ENCODE data around the gene CD200R1. TPM values are rescaled to one million over a fixed set of nuclear protein-coding genes. Genes with fewer than 3 reads are reported as not detected.

Gene CD200R1
- total and polyA plus RNA-seq, 2 donors (not counting 1 experiment from before 2014, with no cell fraction given), result 0.17 to 1.1 TPM

- H3K4me3 ChIP-seq (replicated peaks in 1 of 4; ENCODE audit: control extremely low read depth in 1 of 4, insufficient read depth in 1 of 4, low read depth in 3 of 4, low read length in 4 of 4), result no peak overlapping the region
- H2AFZ ChIP-seq (ENCODE audit: low read length), result no peak overlapping the region
- DNase-seq (ENCODE audit: low read depth in 2 of 2), result no peak
- H3K4me1 ChIP-seq (ENCODE audit: control insufficient read depth, extremely low read depth, insufficient read depth, low read length), result no peaks in the 10 kb centered on the region
- H3K9ac ChIP-seq (ENCODE audit: insufficient read depth, low read length), result no peak overlapping the region
- H3K36me3 ChIP-seq (ENCODE audit: control insufficient read depth, insufficient read depth, low read length), result no peaks in the 10 kb centered on the region
- H3K9me3 ChIP-seq (ENCODE audit: control insufficient read depth, insufficient read depth, low read depth, low read length), result no peaks in the 10 kb centered on the region
- H3K27ac ChIP-seq (ENCODE audit: insufficient read depth, low read length), result no peak overlapping the region
- H3K27me3 ChIP-seq (ENCODE audit: control insufficient read depth, insufficient read depth, low read length), result no peaks in the 10 kb centered on the region
- TF ChIP-seq EZH2 (IDR thresholded peaks at IDR 0.05; ENCODE audit: low read length, missing control alignments), result no peak
- TF ChIP-seq, protein P1, sequence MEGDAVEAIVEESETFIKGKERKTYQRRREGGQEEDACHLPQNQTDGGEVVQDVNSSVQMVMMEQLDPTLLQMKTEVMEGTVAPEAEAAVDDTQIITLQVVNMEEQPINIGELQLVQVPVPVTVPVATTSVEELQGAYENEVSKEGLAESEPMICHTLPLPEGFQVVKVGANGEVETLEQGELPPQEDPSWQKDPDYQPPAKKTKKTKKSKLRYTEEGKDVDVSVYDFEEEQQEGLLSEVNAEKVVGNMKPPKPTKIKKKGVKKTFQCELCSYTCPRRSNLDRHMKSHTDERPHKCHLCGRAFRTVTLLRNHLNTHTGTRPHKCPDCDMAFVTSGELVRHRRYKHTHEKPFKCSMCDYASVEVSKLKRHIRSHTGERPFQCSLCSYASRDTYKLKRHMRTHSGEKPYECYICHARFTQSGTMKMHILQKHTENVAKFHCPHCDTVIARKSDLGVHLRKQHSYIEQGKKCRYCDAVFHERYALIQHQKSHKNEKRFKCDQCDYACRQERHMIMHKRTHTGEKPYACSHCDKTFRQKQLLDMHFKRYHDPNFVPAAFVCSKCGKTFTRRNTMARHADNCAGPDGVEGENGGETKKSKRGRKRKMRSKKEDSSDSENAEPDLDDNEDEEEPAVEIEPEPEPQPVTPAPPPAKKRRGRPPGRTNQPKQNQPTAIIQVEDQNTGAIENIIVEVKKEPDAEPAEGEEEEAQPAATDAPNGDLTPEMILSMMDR (conservative IDR thresholded peaks at IDR 0.05 in 1 of 2, IDR thresholded peaks at IDR 0.05 in 1 of 2; ENCODE audit: low read depth in 1 of 2, low read length in 2 of 2), result no peak
- no peaks in the 10 kb centered on the region for H3K79me2 ChIP-seq (ENCODE audit: control insufficient read depth, insufficient read depth, low read length)
- H4K20me1 ChIP-seq (ENCODE audit: control insufficient read depth, extremely low read depth, insufficient read depth, low read length), result no peaks in the 10 kb centered on the region
- H3K4me2 ChIP-seq (ENCODE audit: extremely low read depth, insufficient read depth, low read length), result no peak overlapping the region
Measured at GRCh38 chr3:112875561-112875960, 99.3 kb downstream of the CD200R1 start.

DNA sequence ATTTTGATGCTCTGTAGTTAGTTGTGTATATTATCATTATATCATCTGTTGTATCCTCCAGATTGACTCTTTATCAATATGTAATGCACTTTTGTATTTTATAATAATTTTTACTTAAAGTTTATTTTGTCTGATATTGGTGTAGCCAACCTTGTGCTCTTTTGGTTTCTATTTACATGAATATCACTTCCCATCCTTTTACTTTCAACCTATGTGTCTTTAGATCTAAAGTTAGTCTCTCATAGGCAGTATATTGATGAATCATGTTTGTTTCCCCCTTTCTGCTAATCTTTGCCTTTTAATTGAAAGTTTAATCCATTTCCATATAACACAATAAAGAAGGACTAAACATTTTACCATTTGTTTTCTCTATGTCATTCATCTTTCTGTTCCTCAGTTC, 100.2 kb downstream of the CD200R1 start:
- Histone ChIP-seq H3K4me1 (ENCODE audit: control insufficient read depth, extremely low read depth, insufficient read depth, low read length) (no peaks in the 10 kb centered on the region), H3K4me2 (ENCODE audit: extremely low read depth, insufficient read depth, low read length) (no peak overlapping the region), H3K27me3 (ENCODE audit: control insufficient read depth, insufficient read depth, low read length) (no peaks in the 10 kb centered on the region), H3K4me3 (replicated peaks in 1 of 4; ENCODE audit: control extremely low read depth in 1 of 4, insufficient read depth in 1 of 4, low read depth in 3 of 4, low read length in 4 of 4) (no peak overlapping the region), H4K20me1 (ENCODE audit: control insufficient read depth, extremely low read depth, insufficient read depth, low read length) (no peaks in the 10 kb centered on the region), H3K9ac (ENCODE audit: insufficient read depth, low read length) (no peak overlapping the region), H3K9me3 (ENCODE audit: control insufficient read depth, insufficient read depth, low read depth, low read length) (no peaks in the 10 kb centered on the region), H2AFZ (ENCODE audit: low read length) (no peak overlapping the region), H3K27ac (ENCODE audit: insufficient read depth, low read length) (no peak overlapping the region), H3K79me2 (ENCODE audit: control insufficient read depth, insufficient read depth, low read length) (no peaks in the 10 kb centered on the region), H3K36me3 (ENCODE audit: control insufficient read depth, insufficient read depth, low read length) (no peaks in the 10 kb centered on the region)
- no peak for DNase-seq (ENCODE audit: low read depth in 2 of 2)
- no peak for TF ChIP-seq EZH2 (IDR thresholded peaks at IDR 0.05; ENCODE audit: low read length, missing control alignments)
- TF ChIP-seq, protein P1 (conservative IDR thresholded peaks at IDR 0.05 in 1 of 2, IDR thresholded peaks at IDR 0.05 in 1 of 2; ENCODE audit: low read depth in 1 of 2, low read length in 2 of 2), result no peak

GRCh38 chr3:112873632-112874031, 101.3 kb downstream of the CD200R1 start:
- Histone ChIP-seq H3K79me2 (ENCODE audit: control insufficient read depth, insufficient read depth, low read length) (no peaks in the 10 kb centered on the region), H3K4me3 (replicated peaks in 1 of 4; ENCODE audit: control extremely low read depth in 1 of 4, insufficient read depth in 1 of 4, low read depth in 3 of 4, low read length in 4 of 4) (no peak overlapping the region), H2AFZ (ENCODE audit: low read length) (no peak overlapping the region), H3K4me2 (ENCODE audit: extremely low read depth, insufficient read depth, low read length) (no peak overlapping the region), H3K9ac (ENCODE audit: insufficient read depth, low read length) (no peak overlapping the region), H3K4me1 (ENCODE audit: control insufficient read depth, extremely low read depth, insufficient read depth, low read length) (no peaks in the 10 kb centered on the region), H4K20me1 (ENCODE audit: control insufficient read depth, extremely low read depth, insufficient read depth, low read length) (no peaks in the 10 kb centered on the region), H3K9me3 (ENCODE audit: control insufficient read depth, insufficient read depth, low read depth, low read length) (no peaks in the 10 kb centered on the region), H3K36me3 (ENCODE audit: control insufficient read depth, insufficient read depth, low read length) (no peaks in the 10 kb centered on the region), H3K27ac (ENCODE audit: insufficient read depth, low read length) (no peak overlapping the region), H3K27me3 (ENCODE audit: control insufficient read depth, insufficient read depth, low read length) (no peaks in the 10 kb centered on the region)
- no peak for DNase-seq (ENCODE audit: low read depth in 2 of 2)
- TF ChIP-seq, protein P1 (conservative IDR thresholded peaks at IDR 0.05 in 1 of 2, IDR thresholded peaks at IDR 0.05 in 1 of 2; ENCODE audit: low read depth in 1 of 2, low read length in 2 of 2), result no peak
- TF ChIP-seq EZH2 (IDR thresholded peaks at IDR 0.05; ENCODE audit: low read length, missing control alignments), result no peak
